Adipocyte (in vitro differentiated cells): ENCODE data around the gene EMP2.

Experiments
- DNase-seq: peaks from one replicate; pipeline ENCODE4 v3.0.0-alpha.2; 2015; ENCODE audit warnings: low read depth
- H3K27me3 ChIP-seq: replicated peaks from 2 replicates; pipeline ENCODE4 v1.7.0; 2013; ENCODE audit warnings: mild to moderate bottlenecking, low read length, moderate library complexity; ENCODE audit not compliant: control insufficient read depth, insufficient read depth
- H3K36me3 ChIP-seq: 2 replicates; pipeline ENCODE4 v1.7.0; 2013; ENCODE audit warnings: low read length, mild to moderate bottlenecking, moderate library complexity; ENCODE audit not compliant: control insufficient read depth, insufficient read depth, severe bottlenecking
- H3K4me1 ChIP-seq: 2 replicates; pipeline ENCODE4 v1.7.0; 2013; ENCODE audit warnings: mild to moderate bottlenecking, low read length, moderate library complexity; ENCODE audit not compliant: control insufficient read depth, insufficient read depth
- H3K4me3 ChIP-seq: 2 replicates; pipeline ENCODE4 v1.7.0; 2013; ENCODE audit warnings: mild to moderate bottlenecking, low read length, moderate library complexity
- H3K9ac ChIP-seq: 2 replicates; pipeline ENCODE4 v1.7.0; 2013; ENCODE audit warnings: mild to moderate bottlenecking, low read length, moderate library complexity
- H3K9me3 ChIP-seq: 2 replicates; pipeline ENCODE4 v1.7.0; 2013; ENCODE audit warnings: mild to moderate bottlenecking, low read length, moderate library complexity; ENCODE audit not compliant: control insufficient read depth

The EMP2 gene

GRCh38 chr16:10495031-10495345, 85.4 kb downstream of the EMP2 start:
- no peak overlapping the region for H3K9ac ChIP-seq
- H3K4me3 ChIP-seq = no peak overlapping the region
- peaks cover 7% of the 10 kb centered on the region for H3K4me1 ChIP-seq
- no peaks in the 10 kb centered on the region for H3K36me3 ChIP-seq
- no peaks in the 10 kb centered on the region for H3K27me3 ChIP-seq
- H3K9me3 ChIP-seq = peaks cover 13% of the 10 kb centered on the region
- DNase-seq = no peak

GRCh38 chr16:10494343-10495030, 85.9 kb downstream of the EMP2 start:
- no peaks in the 10 kb centered on the region for H3K27me3 ChIP-seq
- H3K9me3 ChIP-seq = peaks cover 13% of the 10 kb centered on the region
- DNase-seq = no peak
- no peak overlapping the region for H3K9ac ChIP-seq
- peaks cover 12% of the 10 kb centered on the region for H3K4me1 ChIP-seq
- H3K36me3 ChIP-seq = no peaks in the 10 kb centered on the region
- H3K4me3 ChIP-seq = no peak overlapping the region

- no peaks in the 10 kb centered on the region for H3K27me3 ChIP-seq
- H3K9me3 ChIP-seq = peaks cover 13% of the 10 kb centered on the region
- H3K4me1 ChIP-seq = peaks cover 12% of the 10 kb centered on the region
- H3K36me3 ChIP-seq = no peaks in the 10 kb centered on the region
- no peak overlapping the region for H3K9ac ChIP-seq
- no peak overlapping the region for H3K4me3 ChIP-seq
- no peak for DNase-seq
Measured at GRCh38 chr16:10493276-10493675, 87.1 kb downstream of the EMP2 start.

GRCh38 chr16:10490141-10490540, 90.3 kb downstream of the EMP2 start:
- H3K4me1 ChIP-seq = peaks cover 12% of the 10 kb centered on the region
- H3K4me3 ChIP-seq = no peak overlapping the region
- no peaks in the 10 kb centered on the region for H3K27me3 ChIP-seq
- no peaks in the 10 kb centered on the region for H3K36me3 ChIP-seq
- peaks cover 9% of the 10 kb centered on the region for H3K9me3 ChIP-seq
- H3K9ac ChIP-seq = no peak overlapping the region
- DNase-seq = no peak

- Histone ChIP-seq H3K9ac (no peak overlapping the region), H3K4me3 (no peak overlapping the region), H3K27me3 (no peaks in the 10 kb centered on the region), H3K9me3 (no peaks in the 10 kb centered on the region), H3K4me1 (peaks cover 12% of the 10 kb centered on the region), H3K36me3 (peaks cover 3% of the 10 kb centered on the region)
- DNase-seq = no peak
Measured at GRCh38 chr16:10485698-10486382, 94.6 kb downstream of the EMP2 start.

GRCh38 chr16:10485159-10485558, 95.2 kb downstream of the EMP2 start:
- Histone ChIP-seq H3K4me3 (no peak overlapping the region), H3K27me3 (no peaks in the 10 kb centered on the region), H3K36me3 (peaks cover 3% of the 10 kb centered on the region), H3K9ac (no peak overlapping the region), H3K4me1 (peaks cover 7% of the 10 kb centered on the region), H3K9me3 (no peaks in the 10 kb centered on the region)
- no peak for DNase-seq

GRCh38 chr16:10480151-10480550, 100.2 kb downstream of the EMP2 start:
- peaks cover 3% of the 10 kb centered on the region for H3K36me3 ChIP-seq
- H3K4me3 ChIP-seq = no peak overlapping the region

More at GRCh38 chr16:10480151-10480550, 100.2 kb downstream of the EMP2 start:
- Histone ChIP-seq H3K4me1 (no peaks in the 10 kb centered on the region), H3K9me3 (no peaks in the 10 kb centered on the region), H3K9ac (no peak overlapping the region), H3K27me3 (no peaks in the 10 kb centered on the region)
- no peak for DNase-seq
